ENCODE measurements around the gene DOC2A. TPM values are rescaled to one million over a fixed set of nuclear protein-coding genes. Genes with fewer than 3 reads are reported as not detected.
A peak's percentile ranks its signal among the peaks of the same experiment; 100 is the strongest.
"Not testable (repeated sequence)": the region's sequence is repeated elsewhere in the genome, so short reads cannot be mapped to it uniquely, and the experiment has no call there.

Gene DOC2A
- total and polyA plus RNA-seq, 2 donors (not counting 3 experiments of a cell fraction or from before 2014, with no cell fraction given): 0.60 to 0.63 TPM

DNA sequence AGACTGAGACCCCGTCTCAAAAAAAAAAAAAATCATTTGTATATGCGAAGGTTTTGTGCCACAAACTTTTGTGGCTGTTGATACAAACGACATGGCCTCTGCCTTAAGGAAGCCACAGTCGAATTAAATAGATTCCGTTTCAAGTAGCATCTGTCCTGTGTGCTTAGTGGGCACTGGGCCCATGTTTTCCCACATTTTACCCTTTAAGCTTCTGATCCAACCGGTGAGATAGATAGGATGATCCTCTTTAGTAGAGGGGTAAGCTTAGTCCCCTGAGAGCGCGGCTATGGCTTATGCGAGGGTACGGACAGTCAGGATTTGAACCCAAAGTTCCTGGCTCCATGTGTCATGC, 49.7 kb downstream of the DOC2A start:
- TF ChIP-seq JUN (IDR thresholded peaks at IDR 0.05; ENCODE audit: borderline replicate concordance, insufficient read depth, insufficient read length, low read depth) (no peak), MYC (IDR thresholded peaks at IDR 0.05; ENCODE audit: low read depth, low read length) (no peak), POLR2A (IDR thresholded peaks at IDR 0.05; ENCODE audit: low read depth, low read length) (no peak), GATA2 (IDR thresholded peaks at IDR 0.05; ENCODE audit: insufficient read depth, insufficient read length, low read depth, low read length) (no peak), FOS (IDR thresholded peaks at IDR 0.05; ENCODE audit: borderline replicate concordance, insufficient read depth, low read length) (no peak), POLR2AphosphoS5 (IDR thresholded peaks at IDR 0.05; ENCODE audit: insufficient read depth, low read depth, low read length) (no peak)
- Histone ChIP-seq H3K4me3 (replicated peaks in 1 of 3; ENCODE audit: insufficient read depth in 1 of 3, low read depth in 1 of 3, low read length in 3 of 3) (peak overlapping the region in 2 of 3 experiments; percentile 63 to 82), H3K27ac (ENCODE audit: insufficient read depth, low read depth, low read length) (no peak overlapping the region), H2AFZ (ENCODE audit: low read depth, low read length) (peak overlapping the region; percentile 88), H3K9ac (replicated peaks; ENCODE audit: extremely low read depth, insufficient read depth, low read length) (no peak overlapping the region), H3K79me2 (ENCODE audit: control insufficient read depth, insufficient read depth, low read length) (peaks cover 2% of the 10 kb centered on the region), H3K9me1 (replicated peaks; ENCODE audit: control insufficient read depth, extremely low read depth, insufficient read depth, low read length) (no peaks in the 10 kb centered on the region), H3K9me3 (replicated peaks; ENCODE audit: control insufficient read depth, insufficient read depth, low read length) (no peaks in the 10 kb centered on the region), H3K4me1 (ENCODE audit: control insufficient read depth, extremely low read depth, insufficient read depth, low read length) (peaks cover 15% of the 10 kb centered on the region), H3K36me3 (ENCODE audit: control insufficient read depth in 2 of 2, extremely low read depth in 1 of 2, insufficient read depth in 2 of 2, low read length in 2 of 2) (no peaks in the 10 kb centered on the region), H4K20me1 (replicated peaks; ENCODE audit: control insufficient read depth, extremely low read depth, insufficient read depth, low read length) (no peaks in the 10 kb centered on the region), H3K4me2 (ENCODE audit: insufficient read depth, low read length) (peak overlapping the region; percentile 93), H3K27me3 (ENCODE audit: control insufficient read depth in 2 of 2, insufficient read depth in 2 of 2, low read length in 2 of 2) (no peaks in the 10 kb centered on the region)
- dilution Hi-C loops (cut with MboI; ENCODE audit: extremely low pct_ligation_motif_present, low sequenced_read_pairs): no loop called here
- BruUV-seq (replicated peaks): no TSS peak
- no peak for DNase-seq (ENCODE audit: low read depth, low spot score)
- FAIRE-seq: no peak
- POLR2A ChIA-PET: interaction anchor here (2.9 kb wide), 1 partner anchor 12 kb away, joined by 14 read pairs; the partner anchor contains the start of gene TAOK2
- intact Hi-C loops (cut with micrococcal nuclease): loop anchor here (1.0 kb wide), 2 partner anchors 34 to 98 kb away; partner anchors contain the start of genes CDIPT and HIRIP3
- CTCF ChIA-PET: interaction anchor here (0.8 to 3.8 kb wide), 17 partner anchors 8 to 260 kb away, joined by 3 to 16 read pairs (median 5); partner anchors contain the start of genes ASPHD1, KCTD13 and TAOK2

DNA sequence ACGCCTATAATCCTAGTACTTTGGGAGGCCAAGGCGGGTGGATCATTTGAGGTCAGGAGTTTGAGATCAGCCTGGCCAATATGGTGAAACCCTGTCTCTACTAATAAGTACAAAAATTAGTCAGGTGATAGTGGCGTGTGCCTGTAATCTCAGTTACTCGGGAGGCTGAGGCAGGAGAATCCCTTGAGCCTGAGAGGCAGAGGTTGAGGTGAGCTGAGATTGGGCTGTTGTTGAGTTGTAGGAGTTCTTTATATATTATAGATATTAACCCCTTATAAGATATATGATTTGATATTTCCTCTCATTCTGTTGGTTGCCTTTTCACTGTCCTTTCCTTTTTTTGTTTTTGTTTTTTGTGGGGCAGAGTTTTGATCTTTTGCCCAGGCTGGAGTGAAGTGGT, 51.0 kb downstream of the DOC2A start:
- POLR2A ChIA-PET; dilution Hi-C loops (cut with MboI; ENCODE audit: extremely low pct_ligation_motif_present, low sequenced_read_pairs); H3K27me3 ChIP-seq (ENCODE audit: control insufficient read depth in 2 of 2, insufficient read depth in 2 of 2, low read length in 2 of 2); H4K20me1 ChIP-seq (replicated peaks; ENCODE audit: control insufficient read depth, extremely low read depth, insufficient read depth, low read length); H3K79me2 ChIP-seq (ENCODE audit: control insufficient read depth, insufficient read depth, low read length); BruUV-seq (replicated peaks); H3K4me2 ChIP-seq (ENCODE audit: insufficient read depth, low read length); H3K9me3 ChIP-seq (replicated peaks; ENCODE audit: control insufficient read depth, insufficient read depth, low read length); FAIRE-seq; H3K9ac ChIP-seq (replicated peaks; ENCODE audit: extremely low read depth, insufficient read depth, low read length); H3K4me3 ChIP-seq (replicated peaks in 1 of 3; ENCODE audit: insufficient read depth in 1 of 3, low read depth in 1 of 3, low read length in 3 of 3); intact Hi-C loops (cut with micrococcal nuclease); H3K9me1 ChIP-seq (replicated peaks; ENCODE audit: control insufficient read depth, extremely low read depth, insufficient read depth, low read length); H2AFZ ChIP-seq (ENCODE audit: low read depth, low read length); H3K36me3 ChIP-seq (ENCODE audit: control insufficient read depth in 2 of 2, extremely low read depth in 1 of 2, insufficient read depth in 2 of 2, low read length in 2 of 2); DNase-seq (ENCODE audit: low read depth, low spot score); H3K27ac ChIP-seq (ENCODE audit: insufficient read depth, low read depth, low read length): not testable (repeated sequence)
- peaks cover 15% of the 10 kb centered on the region for H3K4me1 ChIP-seq (ENCODE audit: control insufficient read depth, extremely low read depth, insufficient read depth, low read length)
- CTCF ChIA-PET: interaction anchor here (3.8 kb wide), 1 partner anchor 46 kb away, joined by 16 read pairs; no protein-coding TSS in a partner anchor

All from endothelial cell of umbilical vein (primary cell).